Muscle of arm (tissue), 14 donors: Measurements from ENCODE around the gene SYT17. TPM values are rescaled to one million over a fixed set of nuclear protein-coding genes. Genes with fewer than 3 reads are reported as not detected.

Experiments used
- DNase-seq: peaks from one replicate; pipeline ENCODE4 v3.0.0-alpha.2; 2013
- long read RNA-seq, 11 donors: transcript quantifications; one replicate each; lab custom pipeline, GENCODE V29; 2026
- polyA plus RNA-seq, 12 donors: library from polyadenylated mRNA; unstranded; fragments of 120-200 nt; gene quantifications; one replicate each; pipeline ENCODE4 v1.2.1, GENCODE V29; 2013; ENCODE audit not compliant: insufficient read length in 12 of 12

The SYT17 gene
- 10 to 100 TPM in 2 of 12 donors, 1 to 10 TPM in 9, not detected in 1; 4.7 to 13.1 (median 5.9) TPM for polyA plus RNA-seq
- long read RNA-seq, donor 1, partial matches to known transcripts, result 0 of 1 reads
- long read RNA-seq, donor 1, other reads (novel, unspliced or antisense), result 0 of 1 reads
- long read RNA-seq, donor 2, partial matches to known transcripts, result 0 of 1 reads
- long read RNA-seq, donor 2, other reads (novel, unspliced or antisense), result 0 of 1 reads
- long read RNA-seq, donor 3, result 0 reads
- long read RNA-seq, donor 4, result 0 reads
- long read RNA-seq, donor 5, partial matches to known transcripts, result 0 of 1 reads
- long read RNA-seq, donor 5, other reads (novel, unspliced or antisense), result 0 of 1 reads
- long read RNA-seq, donor 6, result 0 reads
- long read RNA-seq, donor 7, partial matches to known transcripts, result 0 of 2 reads
- long read RNA-seq, donor 7, other reads (novel, unspliced or antisense), result 0 of 2 reads
- long read RNA-seq, donor 8, full-length matches to known transcripts, result 1 of 1 reads
- long read RNA-seq, donor 8, partial matches to known transcripts, result 0 of 1 reads
- long read RNA-seq, donor 8, other reads (novel, unspliced or antisense), result 0 of 1 reads
- long read RNA-seq, donor 9, result 0 reads
- long read RNA-seq, donor 10, full-length matches to known transcripts, result 3 of 3 reads
- long read RNA-seq, donor 10, partial matches to known transcripts, result 0 of 3 reads
- long read RNA-seq, donor 10, other reads (novel, unspliced or antisense), result 0 of 3 reads
- long read RNA-seq, donor 11, partial matches to known transcripts, result 5 of 5 reads
- long read RNA-seq, donor 11, other reads (novel, unspliced or antisense), result 0 of 5 reads

GRCh38 chr16:19167710-19168370 is at the start of gene SYT17:
Gene SYT17 (plus strand): TSS chr16:19168240. CDS start chr16:19168647, 407 bp downstream.
- DNase-seq, result peak; percentile 70

DNA sequence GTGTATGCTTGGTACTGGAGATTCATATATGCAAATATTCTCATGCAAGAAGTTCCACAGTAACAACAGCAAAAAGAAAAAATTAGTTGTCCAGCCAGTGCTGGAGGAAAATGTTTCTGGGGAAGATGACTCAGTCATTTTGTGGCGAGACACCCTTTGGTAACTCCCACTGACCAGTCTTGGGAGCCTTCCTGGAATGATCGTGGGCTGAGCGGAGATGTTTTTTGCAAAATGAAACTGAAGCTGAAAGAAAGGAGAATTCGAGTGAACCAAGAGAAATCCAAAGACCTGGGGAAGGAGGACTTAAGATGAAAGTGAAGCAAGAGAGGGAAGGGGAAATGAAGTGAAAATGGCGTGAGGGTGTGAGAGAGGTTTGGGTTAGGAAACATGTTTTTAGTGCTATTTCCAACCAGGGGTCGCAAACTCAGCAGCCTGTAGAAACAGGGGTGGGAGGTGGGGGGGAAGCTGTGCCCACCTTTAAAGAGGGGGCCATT is 49.1 kb upstream of the SYT17 start:
- peak; percentile 64 for DNase-seq

- no peak for DNase-seq
Observed at GRCh38 chr16:19119564-19119963, 48.5 kb upstream of the SYT17 start.

- no peak for DNase-seq
Observed at GRCh38 chr16:19123535-19124178, 44.4 kb upstream of the SYT17 start.

- no peak for DNase-seq
Observed at GRCh38 chr16:19126300-19126699, 41.7 kb upstream of the SYT17 start.

- no peak for DNase-seq
Observed at GRCh38 chr16:19127205-19127604, 40.8 kb upstream of the SYT17 start.

DNA sequence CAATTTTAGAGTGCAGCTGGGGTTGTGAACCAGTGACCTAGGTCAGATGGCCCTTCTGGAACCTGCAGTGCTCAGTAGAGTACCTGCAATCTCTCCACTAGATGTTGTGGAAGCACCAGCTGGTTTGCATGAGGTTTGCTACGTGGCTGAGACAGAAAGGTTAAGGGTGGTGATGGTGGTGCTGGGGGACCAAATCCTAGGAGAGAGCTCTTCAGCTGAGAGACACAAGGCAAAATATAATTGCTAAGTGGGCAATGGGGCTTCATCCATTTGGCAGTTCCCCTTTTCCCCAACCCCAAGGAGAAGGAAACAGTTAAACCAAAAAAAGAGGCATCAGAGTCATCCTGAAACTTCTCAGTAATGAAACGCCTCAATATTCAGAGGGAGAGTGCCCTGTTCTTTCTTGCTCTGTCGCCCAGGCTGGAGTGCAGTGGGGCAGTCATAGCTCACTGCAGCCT is 40.3 kb upstream of the SYT17 start:
- no peak for DNase-seq

DNA sequence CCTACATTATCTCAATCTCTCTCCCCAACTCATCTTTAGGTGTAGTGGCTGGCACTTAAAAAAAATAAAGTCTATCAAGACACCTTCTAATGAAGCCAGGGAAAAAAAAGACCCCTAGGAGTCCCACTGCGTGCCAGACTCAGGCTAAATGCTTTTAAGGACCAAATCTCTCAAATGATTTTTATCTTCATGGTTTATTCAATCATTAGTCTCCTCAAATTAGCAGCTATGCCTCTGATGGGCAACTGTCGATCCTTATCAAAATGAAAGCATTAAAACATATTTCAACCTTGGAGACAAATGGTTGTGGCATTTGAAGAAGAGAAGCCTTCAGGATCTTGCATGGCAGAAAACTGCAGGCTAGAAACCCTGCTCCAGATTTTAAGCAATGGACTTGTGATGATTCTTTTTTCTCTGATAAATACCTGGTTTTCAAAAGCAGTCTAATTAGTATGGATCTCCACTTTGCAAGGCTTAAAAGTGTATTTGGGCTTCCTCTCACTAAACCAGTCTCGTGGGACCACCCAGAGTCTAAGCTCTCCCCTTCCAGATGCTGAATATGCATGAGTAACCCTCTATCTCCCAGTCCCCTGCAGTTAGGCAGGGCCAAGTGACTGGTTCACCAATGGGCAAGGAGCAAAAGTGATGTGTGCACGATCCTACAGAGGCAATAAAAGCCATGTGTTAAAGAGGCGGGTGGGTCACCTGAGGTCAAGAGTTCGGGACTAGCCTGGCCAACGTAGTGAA is 39.4 kb upstream of the SYT17 start:
- no peak for DNase-seq

DNA sequence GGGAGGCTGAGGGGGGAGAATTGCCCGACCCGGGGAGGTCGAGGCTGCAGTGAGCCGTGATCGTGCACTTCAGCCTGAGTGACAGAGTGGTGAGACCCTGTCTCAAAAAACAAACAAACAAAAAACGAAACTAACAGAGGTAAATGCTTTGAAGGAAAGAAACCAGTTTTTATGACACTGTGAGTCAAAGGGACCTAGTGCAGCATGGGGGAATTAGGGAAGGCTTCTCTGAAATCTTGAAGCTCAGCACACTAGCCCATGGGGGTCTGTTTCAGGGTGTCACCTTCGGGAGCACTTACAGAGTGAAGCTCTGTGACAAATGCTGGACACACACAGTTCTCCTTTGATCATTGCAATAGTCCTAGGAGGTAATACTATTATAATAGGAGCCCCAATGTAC is 37.7 kb upstream of the SYT17 start:
- DNase-seq, result no peak

- DNase-seq, result peak; percentile 71
Observed at GRCh38 chr16:19130852-19131824, 36.9 kb upstream of the SYT17 start.

GRCh38 chr16:19131825-19132218 is 36.2 kb upstream of the SYT17 start:
- DNase-seq, result no peak

GRCh38 chr16:19132255-19132654 is 35.8 kb upstream of the SYT17 start:
- DNase-seq, result no peak

- no peak for DNase-seq
Observed at GRCh38 chr16:19132898-19133297, 35.1 kb upstream of the SYT17 start.

DNA sequence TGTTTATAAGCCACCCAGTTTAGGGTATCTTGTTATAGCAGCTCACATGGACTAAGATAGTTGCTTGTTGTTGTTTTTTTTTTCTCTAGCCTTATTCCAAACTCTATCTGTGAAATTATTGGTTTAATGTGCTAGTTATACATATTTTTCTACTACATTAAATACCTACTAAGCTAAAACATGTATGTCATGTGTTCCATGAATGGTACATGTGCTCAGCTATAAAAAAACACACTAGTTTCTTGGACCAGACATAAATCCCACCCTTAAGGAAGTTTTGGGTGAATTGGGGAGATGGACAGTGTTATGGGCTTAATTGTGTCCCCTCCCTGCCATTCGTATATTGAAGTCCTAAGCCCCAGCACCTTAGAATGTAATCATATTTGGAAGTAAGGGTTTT is 34.4 kb upstream of the SYT17 start:
- DNase-seq, result no peak

GRCh38 chr16:19135201-19135842 is 32.7 kb upstream of the SYT17 start:
- DNase-seq, result no peak

GRCh38 chr16:19135896-19136438 is 32.1 kb upstream of the SYT17 start:
- no peak for DNase-seq

GRCh38 chr16:19136549-19137196 is 31.4 kb upstream of the SYT17 start:
- no peak for DNase-seq
